HG02588 (cell line): ENCODE results near the gene CCPG1.

ENCODE experiments used
- ATAC-seq: cut with Tn5 transposase; IDR thresholded peaks from one replicate; pipeline ENCODE4 v1.9.1; 2021; ENCODE audit warnings: mild to moderate bottlenecking, moderate library complexity; ENCODE audit not compliant: unreplicated experiment

Gene CCPG1

GRCh38 chr15:55389264-55389607 lies 18.9 kb downstream of the CCPG1 start:
- no peak for ATAC-seq

DNA sequence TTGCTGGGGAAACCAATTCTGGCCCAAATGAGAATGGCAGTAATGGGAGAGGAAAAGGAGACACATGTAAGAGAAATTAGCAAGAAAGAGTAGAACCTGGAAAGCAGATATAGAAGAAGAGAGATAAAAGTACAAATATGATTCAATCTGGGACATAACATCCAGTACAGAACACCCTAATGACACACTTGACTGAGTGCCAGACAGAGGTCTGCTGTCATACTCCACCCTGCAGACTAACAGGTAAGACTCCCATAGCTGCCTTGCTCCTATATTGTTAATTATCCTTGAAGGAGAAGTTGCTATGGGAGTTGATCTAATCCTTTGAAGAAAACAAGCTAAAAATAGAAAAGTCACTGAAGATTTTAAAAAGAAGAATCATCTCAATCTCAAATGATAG lies 21.1 kb downstream of the CCPG1 start:
- ATAC-seq = no peak

- no peak for ATAC-seq
Observed at GRCh38 chr15:55383687-55384086, 24.5 kb downstream of the CCPG1 start.

DNA sequence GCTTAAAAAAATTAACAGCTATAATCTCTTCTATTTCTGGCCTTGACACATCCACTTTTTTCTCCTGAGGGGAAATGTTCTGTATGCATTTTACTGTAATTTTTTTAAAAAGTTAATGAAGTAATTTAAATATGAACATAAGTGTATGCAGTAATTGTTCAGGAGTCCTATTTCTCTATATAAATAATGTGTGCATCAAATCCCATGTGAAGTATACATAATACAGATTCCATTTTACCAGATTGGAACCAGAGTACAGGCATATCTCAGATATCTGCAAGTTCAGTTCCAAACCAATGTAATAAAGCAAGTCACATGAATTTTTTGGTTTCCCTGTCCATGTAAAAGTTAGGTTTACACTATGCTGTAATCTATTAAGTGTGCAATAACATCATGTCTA lies 26.6 kb downstream of the CCPG1 start:
- ATAC-seq = no peak

- no peak for ATAC-seq
Observed at GRCh38 chr15:55379095-55379494, 29.1 kb downstream of the CCPG1 start.

- ATAC-seq = no peak
Observed at GRCh38 chr15:55372701-55373440, 35.3 kb downstream of the CCPG1 start.

DNA sequence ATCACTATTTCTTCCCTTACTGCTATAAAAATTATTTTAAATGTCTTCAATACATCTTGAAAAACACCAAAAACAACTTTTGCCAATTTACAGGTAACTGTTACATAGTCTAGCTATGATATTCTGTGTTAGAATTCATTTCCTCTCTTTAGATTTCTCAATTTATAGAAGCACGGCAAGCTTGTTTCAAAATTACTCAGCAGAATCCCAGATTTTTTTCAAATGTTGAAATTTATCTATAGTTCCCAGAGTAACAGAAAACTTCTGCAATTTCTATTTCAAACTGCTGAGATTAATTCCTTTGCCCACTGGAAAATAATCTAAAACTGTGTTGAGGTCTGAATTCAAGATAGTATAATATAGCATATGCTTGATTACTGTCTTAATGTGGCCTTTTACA lies 41.2 kb downstream of the CCPG1 start:
- no peak for ATAC-seq

- no peak for ATAC-seq
Observed at GRCh38 chr15:55362641-55363040, 45.5 kb downstream of the CCPG1 start.

DNA sequence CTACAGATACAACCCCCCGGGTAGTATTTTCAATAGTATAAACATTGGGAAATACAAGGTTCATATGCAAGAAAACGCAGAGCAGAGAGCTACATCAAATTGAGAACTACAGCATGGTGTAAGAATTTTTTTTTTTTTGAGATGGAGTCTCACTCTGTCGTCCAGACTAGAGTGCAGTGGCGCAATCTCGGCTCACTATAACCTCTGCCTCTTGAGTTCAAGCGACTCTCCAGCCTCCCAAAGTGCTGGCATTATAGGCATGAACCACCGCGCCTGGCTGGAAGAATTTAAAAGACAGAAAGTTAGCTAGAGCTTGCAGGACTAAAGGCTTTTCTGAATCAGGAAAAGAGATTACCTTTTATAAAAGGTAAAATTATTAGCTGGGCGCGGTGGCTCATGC lies 47.1 kb downstream of the CCPG1 start:
- no peak for ATAC-seq

- ATAC-seq = no peak
Observed at GRCh38 chr15:55360256-55360655, 47.9 kb downstream of the CCPG1 start.

DNA sequence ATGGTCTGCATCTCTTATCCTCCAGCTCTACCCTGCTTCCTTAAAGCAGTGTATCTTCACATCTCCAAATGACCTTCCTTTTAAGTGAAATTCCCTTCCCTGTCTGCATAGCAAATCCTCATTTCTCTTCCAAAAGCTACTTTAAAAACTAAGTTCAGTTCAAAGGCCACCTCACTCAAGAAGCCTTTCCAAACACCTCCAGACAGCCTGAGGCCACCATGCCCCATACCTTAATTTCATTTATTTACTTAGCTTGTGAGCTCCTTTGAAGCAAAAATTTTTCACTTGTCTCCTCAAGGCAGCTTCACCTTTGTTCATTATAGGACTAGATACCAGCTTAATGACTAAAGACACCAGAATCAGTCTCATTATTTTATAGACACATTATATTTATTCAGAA lies 49.7 kb downstream of the CCPG1 start:
- ATAC-seq = no peak

DNA sequence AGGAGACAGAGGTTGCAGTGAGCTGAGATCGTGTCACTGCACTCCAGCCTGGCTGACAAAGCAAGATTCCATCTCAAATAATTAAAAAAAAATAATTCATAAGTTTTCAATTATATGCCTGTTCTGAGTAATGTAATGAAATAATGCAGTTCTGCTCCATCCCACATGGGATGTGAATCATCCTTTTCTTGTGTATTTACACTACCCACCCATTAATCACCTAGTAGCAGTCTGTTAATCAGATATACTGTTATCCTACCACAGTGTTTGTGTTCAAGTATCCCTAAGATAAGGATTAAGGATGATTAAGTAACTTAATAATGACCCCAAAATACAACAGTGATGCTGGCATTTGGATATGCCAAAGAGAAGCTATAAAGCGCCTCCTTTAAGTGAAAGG lies 50.4 kb downstream of the CCPG1 start:
- no peak for ATAC-seq

DNA sequence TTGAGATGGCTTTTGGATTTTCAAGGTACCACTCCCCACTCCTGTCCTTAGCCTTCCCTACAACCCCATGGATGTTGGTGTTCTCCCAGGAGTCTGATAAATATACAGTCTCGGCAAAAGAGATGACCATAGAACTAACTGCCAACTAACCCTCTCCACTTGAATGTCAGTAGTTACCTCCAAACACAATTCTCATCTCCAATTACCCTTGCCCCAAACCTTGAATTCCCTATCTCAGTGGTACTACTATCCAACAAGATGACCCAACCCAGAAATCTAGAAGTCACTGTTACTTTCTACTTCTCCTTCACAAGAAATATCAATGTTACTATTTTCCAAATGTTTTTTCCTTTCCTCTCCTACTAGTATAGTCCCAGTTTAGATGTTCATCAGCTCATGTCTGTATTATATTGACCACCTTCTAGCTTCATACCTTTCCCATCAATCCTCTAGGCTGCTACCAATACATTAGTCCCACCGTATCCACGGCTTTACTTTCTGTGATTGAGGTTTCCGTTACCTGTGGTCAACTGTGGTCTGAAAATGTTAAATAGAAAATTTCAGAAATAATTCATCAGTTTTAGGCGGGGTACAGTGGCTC lies 51.1 kb downstream of the CCPG1 start:
- no peak for ATAC-seq

- no peak for ATAC-seq
Observed at GRCh38 chr15:55353025-55353424, 55.1 kb downstream of the CCPG1 start.

DNA sequence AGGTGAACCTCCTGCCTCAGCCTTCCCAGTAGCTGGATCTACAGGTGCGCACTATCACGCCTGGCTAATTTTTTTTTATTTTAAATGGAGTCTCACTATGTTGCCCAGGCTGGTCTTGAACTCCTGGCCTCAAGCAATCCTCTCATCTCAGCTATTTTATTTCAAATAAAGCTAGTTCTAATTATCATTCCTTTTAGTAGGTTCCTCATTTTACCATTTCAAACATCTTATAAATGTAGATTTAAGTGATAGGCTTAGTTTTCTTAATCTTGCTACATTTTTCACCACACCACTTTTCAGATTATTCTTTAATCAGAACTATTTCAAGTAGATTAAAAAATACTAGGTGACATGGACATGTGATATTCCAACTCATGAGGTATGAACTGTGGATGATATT lies 58.9 kb downstream of the CCPG1 start:
- ATAC-seq = no peak

DNA sequence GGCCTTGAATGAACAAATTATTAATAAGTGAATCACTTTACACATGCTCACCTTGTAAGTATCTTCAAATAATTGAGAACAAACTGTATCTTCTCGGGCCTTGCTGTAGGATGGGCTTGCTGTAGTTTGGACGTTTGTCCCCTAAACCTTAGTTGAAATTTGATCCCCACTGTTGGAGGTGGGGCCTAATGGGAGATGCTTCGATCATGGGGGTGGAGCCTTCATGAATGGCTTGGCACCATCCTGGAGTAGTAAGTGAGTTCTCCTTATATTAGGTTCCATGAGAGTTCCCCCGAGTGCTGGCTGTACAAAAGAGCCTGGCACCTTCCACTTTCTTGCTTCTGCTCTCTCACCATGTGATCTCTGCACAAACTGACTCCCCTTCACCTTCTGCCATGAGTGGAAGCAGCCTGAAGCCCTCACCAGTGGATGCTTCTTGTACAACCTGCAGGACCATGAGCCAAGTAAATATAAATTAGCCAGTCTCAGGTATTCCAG lies 59.8 kb downstream of the CCPG1 start:
- no peak for ATAC-seq

GRCh38 chr15:55344206-55344605 lies 64.0 kb downstream of the CCPG1 start:
- ATAC-seq = no peak

- ATAC-seq = no peak
Observed at GRCh38 chr15:55343168-55343567, 65.0 kb downstream of the CCPG1 start.

GRCh38 chr15:55337160-55337559 lies 71.0 kb downstream of the CCPG1 start:
- ATAC-seq = no peak

- no peak for ATAC-seq
Observed at GRCh38 chr15:55334997-55335396, 73.2 kb downstream of the CCPG1 start.

GRCh38 chr15:55334371-55334770 lies 73.8 kb downstream of the CCPG1 start:
- no peak for ATAC-seq

DNA sequence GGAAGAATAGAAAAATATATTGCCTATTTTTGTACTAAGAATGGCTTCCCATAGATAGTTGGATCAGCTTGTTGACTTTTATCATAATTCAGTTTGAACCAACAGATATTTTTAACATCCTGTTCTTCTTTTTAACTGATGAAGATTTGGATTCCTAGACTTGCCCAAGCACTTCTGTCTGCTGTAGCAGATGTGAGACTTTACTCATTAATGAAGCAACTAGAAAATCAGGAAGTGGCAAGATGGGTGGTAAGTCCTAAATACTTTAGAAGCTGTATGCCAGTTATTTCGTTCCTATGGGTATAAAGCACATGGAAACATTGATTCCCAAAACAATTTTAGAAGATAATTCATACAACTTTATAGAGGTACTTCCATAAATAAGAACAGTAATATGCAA lies 80.8 kb downstream of the CCPG1 start:
- ATAC-seq = no peak

DNA sequence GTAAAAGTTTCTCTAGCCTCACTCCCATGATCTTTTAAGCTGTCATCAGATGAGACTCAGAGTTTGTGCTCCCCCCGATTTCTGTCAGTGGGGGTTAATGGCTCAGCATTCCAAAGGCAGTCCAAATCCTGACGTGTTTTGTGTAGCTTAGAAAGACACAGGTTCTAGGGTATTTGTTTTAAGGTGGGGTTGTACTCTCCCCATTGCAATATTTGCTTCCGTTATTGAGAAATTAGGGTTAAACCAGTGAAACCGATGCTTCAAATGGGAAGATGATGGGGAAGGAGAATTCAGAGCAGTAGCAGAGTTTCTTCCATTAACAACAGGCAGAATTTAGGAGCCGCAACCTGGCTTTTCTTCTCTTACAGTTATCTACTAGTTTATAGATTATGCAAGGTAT lies 85.7 kb downstream of the CCPG1 start:
- no peak for ATAC-seq
